Measurements from ENCODE around the gene PRKG1.

DNA sequence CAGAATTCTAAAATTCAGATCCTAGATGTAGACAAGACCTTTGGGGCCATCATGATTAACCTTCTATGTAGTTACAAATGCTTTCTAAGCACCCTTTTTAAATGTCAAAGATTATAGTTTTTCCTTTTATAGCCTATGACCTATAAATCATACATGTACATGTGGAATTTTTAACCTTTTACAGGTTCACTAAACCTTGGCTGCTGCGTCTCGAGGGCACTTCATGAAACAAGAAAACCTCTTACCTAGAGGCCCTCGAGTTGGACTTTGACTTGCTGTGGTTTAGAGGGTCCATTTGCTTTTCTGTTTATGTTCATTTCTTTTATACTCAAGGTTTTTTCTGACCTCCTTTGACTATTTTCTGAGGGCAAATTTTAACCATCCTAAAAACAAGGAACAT lies 323.0 kb downstream of the PRKG1 start:
- TF ChIP-seq CTCF (IDR thresholded peaks at IDR 0.05) (no peak), EZH2 (IDR thresholded peaks at IDR 0.05; ENCODE audit: borderline replicate concordance, insufficient read depth, low read depth, low read length, poor library complexity, severe bottlenecking) (no peak)

Measured in B cell (primary cell).